ENCODE results near the gene VPS72. TPM values are rescaled to one million over a fixed set of nuclear protein-coding genes. Genes with fewer than 3 reads are reported as not detected.
"Not testable (repeated sequence)": the region's sequence is repeated elsewhere in the genome, so short reads cannot be mapped to it uniquely, and the experiment has no call there.

VPS72 gene
- total RNA-seq, 2 donors from 2014 or later: 27.4 to 33.2 TPM

GRCh38 chr1:151198254-151199127, 8.5 kb upstream of the VPS72 start, which contains the start of gene PIP5K1A:
PIP5K1A (plus strand) TSS chr1:151198552; CDS start chr1:151198997, 445 bp downstream.
- Mint-ChIP-seq H3K4me1 (peaks cover 31% of the 10 kb centered on the region), H3K27me3 (no peaks in the 10 kb centered on the region), H3K27ac (peak within 1 kb of the TSS; percentile 100), H3K36me3 (ENCODE audit: low read depth) (peaks cover 6% of the 10 kb centered on the region), H3K4me3 (peak within 1 kb of the TSS; percentile 100)
- H3K9me3 ChIP-seq (ENCODE audit: control insufficient read depth, low read length, poor library complexity, severe bottlenecking): no peaks in the 10 kb centered on the region
- ATAC-seq: peak; percentile 97
- peak; percentile 97 to 99 (median 97) for DNase-seq

- Mint-ChIP-seq H3K4me1 (peaks cover 31% of the 10 kb centered on the region), H3K4me3 (peak overlapping the region; percentile 100), H3K27me3 (no peaks in the 10 kb centered on the region), H3K27ac (peak overlapping the region; percentile 100), H3K36me3 (ENCODE audit: low read depth) (peaks cover 6% of the 10 kb centered on the region)
- no peak for ATAC-seq
- DNase-seq: no peak
- no peaks in the 10 kb centered on the region for H3K9me3 ChIP-seq (ENCODE audit: control insufficient read depth, low read length, poor library complexity, severe bottlenecking)
These were observed 7.9 kb upstream of the VPS72 start for GRCh38 chr1:151197863-151198253.

GRCh38 chr1:151196292-151196800, 6.3 kb upstream of the VPS72 start:
- H3K9me3 ChIP-seq (ENCODE audit: control insufficient read depth, low read length, poor library complexity, severe bottlenecking): no peaks in the 10 kb centered on the region
- H3K4me3 Mint-ChIP-seq: no peak overlapping the region
- ATAC-seq: peak; percentile 27
- peaks cover 28% of the 10 kb centered on the region for H3K4me1 Mint-ChIP-seq
- H3K27me3 Mint-ChIP-seq: no peaks in the 10 kb centered on the region
- DNase-seq: peak in 2 of 3 donors; percentile 15 to 35
- peaks cover 6% of the 10 kb centered on the region for H3K36me3 Mint-ChIP-seq (ENCODE audit: low read depth)
- peak overlapping the region; percentile 32 for H3K27ac Mint-ChIP-seq

- not testable (repeated sequence) for H3K4me3 Mint-ChIP-seq; ATAC-seq; H3K36me3 Mint-ChIP-seq (ENCODE audit: low read depth); H3K9me3 ChIP-seq (ENCODE audit: control insufficient read depth, low read length, poor library complexity, severe bottlenecking); H3K27ac Mint-ChIP-seq; H3K27me3 Mint-ChIP-seq; DNase-seq
- peaks cover 31% of the 10 kb centered on the region for H3K4me1 Mint-ChIP-seq
These were observed 5.0 kb upstream of the VPS72 start for GRCh38 chr1:151194894-151195594.

GRCh38 chr1:151193856-151194255, 3.9 kb upstream of the VPS72 start:
- no peak overlapping the region for H3K4me3 Mint-ChIP-seq
- peaks cover 8% of the 10 kb centered on the region for H3K36me3 Mint-ChIP-seq (ENCODE audit: low read depth)
- ATAC-seq (no peak), DNase-seq (no peak)
- H3K9me3 ChIP-seq (ENCODE audit: control insufficient read depth, low read length, poor library complexity, severe bottlenecking): no peaks in the 10 kb centered on the region
- H3K4me1 Mint-ChIP-seq: peaks cover 28% of the 10 kb centered on the region
- H3K27ac Mint-ChIP-seq: no peak overlapping the region
- no peaks in the 10 kb centered on the region for H3K27me3 Mint-ChIP-seq

DNA sequence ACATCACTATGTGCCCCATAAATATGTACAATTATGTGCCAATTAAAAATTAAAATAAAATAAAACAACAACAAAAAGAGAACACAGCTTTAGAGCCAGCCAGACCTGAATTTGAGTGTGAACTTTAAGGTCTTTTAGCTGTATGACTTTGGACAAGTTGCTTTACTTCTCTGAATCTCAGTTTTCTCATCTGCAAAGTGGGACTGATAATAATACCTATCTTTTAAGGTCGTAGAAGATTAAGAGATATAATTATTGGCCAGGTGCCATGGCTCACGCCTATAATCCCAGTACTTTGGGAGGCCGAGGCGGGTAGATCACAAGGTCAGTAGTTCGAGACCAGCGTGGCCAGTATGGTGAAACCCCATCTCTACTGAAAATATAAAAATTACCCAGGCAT, 3.3 kb upstream of the VPS72 start:
- Mint-ChIP-seq H3K36me3 (ENCODE audit: low read depth) (peaks cover 5% of the 10 kb centered on the region), H3K4me1 (peaks cover 29% of the 10 kb centered on the region), H3K27ac (no peak overlapping the region), H3K4me3 (no peak overlapping the region), H3K27me3 (no peaks in the 10 kb centered on the region)
- ATAC-seq (no peak), DNase-seq (no peak)
- H3K9me3 ChIP-seq (ENCODE audit: control insufficient read depth, low read length, poor library complexity, severe bottlenecking): no peaks in the 10 kb centered on the region

DNA sequence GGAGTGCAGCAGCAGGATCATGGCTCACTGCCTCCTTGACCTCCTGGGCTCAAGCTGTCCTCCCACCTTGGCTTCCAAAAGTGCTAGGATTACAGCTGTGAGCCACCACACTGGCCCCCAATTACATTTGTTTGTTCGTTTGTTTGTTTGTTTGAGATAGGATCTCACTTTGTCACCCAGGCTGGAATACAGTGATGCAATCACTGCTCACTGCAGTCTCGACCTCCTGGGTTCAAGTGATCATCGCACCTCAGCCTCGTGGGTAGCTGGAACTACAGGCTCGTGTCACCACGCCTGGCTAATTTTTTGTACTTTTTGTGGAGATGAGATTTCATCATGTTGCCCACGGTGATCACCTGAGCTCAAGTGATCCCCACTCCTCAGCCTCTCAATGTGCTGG, 2.0 kb upstream of the VPS72 start:
- no peaks in the 10 kb centered on the region for H3K9me3 ChIP-seq (ENCODE audit: control insufficient read depth, low read length, poor library complexity, severe bottlenecking)
- H3K27me3 Mint-ChIP-seq: no peaks in the 10 kb centered on the region
- peaks cover 26% of the 10 kb centered on the region for H3K4me1 Mint-ChIP-seq
- peak overlapping the region; percentile 52 for H3K4me3 Mint-ChIP-seq
- no peak overlapping the region for H3K27ac Mint-ChIP-seq
- peaks cover 4% of the 10 kb centered on the region for H3K36me3 Mint-ChIP-seq (ENCODE audit: low read depth)
- DNase-seq (no peak), ATAC-seq (no peak)

GRCh38 chr1:151188667-151189066, 1.3 kb downstream of the VPS72 start:
- H3K27ac Mint-ChIP-seq: peak overlapping the region; percentile 100
- peak overlapping the region; percentile 100 for H3K4me3 Mint-ChIP-seq
- H3K4me1 Mint-ChIP-seq: peaks cover 26% of the 10 kb centered on the region
- not testable (repeated sequence) for DNase-seq; H3K9me3 ChIP-seq (ENCODE audit: control insufficient read depth, low read length, poor library complexity, severe bottlenecking); H3K27me3 Mint-ChIP-seq; H3K36me3 Mint-ChIP-seq (ENCODE audit: low read depth); ATAC-seq

DNA sequence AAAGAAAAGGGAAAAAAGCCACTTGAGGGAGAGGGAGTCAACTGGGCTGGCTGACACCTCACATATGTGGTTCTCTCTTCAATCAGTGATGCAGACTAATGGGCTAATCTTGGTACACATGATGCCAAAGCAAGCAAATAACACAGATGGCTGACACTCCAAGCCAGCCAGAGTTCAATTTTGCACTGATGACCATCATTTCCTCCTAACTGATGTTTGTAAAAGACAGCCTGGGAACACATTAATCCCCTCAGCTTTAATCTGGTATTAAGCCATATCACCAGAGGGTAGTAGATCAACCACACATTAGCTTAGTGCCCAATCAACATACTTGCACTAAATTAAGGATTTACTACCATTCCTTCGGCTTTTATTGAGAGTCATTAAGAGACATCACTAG, 2.8 kb downstream of the VPS72 start:
- peaks cover 32% of the 10 kb centered on the region for H3K4me1 Mint-ChIP-seq
- H3K27ac Mint-ChIP-seq: no peak overlapping the region
- H3K4me3 Mint-ChIP-seq: no peak overlapping the region
- ATAC-seq (no peak), DNase-seq (no peak)
- no peaks in the 10 kb centered on the region for H3K27me3 Mint-ChIP-seq
- H3K9me3 ChIP-seq (ENCODE audit: control insufficient read depth, low read length, poor library complexity, severe bottlenecking): no peaks in the 10 kb centered on the region
- peaks cover 15% of the 10 kb centered on the region for H3K36me3 Mint-ChIP-seq (ENCODE audit: low read depth)

- Mint-ChIP-seq H3K27ac (no peak overlapping the region), H3K36me3 (ENCODE audit: low read depth) (peaks cover 24% of the 10 kb centered on the region), H3K4me3 (no peak overlapping the region)
These were observed 5.8 kb downstream of the VPS72 start for GRCh38 chr1:151184211-151184610.

GRCh38 chr1:151176514-151177045, 13.4 kb downstream of the VPS72 start:
- ATAC-seq: no peak
- Mint-ChIP-seq H3K4me3 (no peak overlapping the region), H3K36me3 (ENCODE audit: low read depth) (peaks cover 24% of the 10 kb centered on the region)

More at GRCh38 chr1:151184211-151184610, 5.8 kb downstream of the VPS72 start:
- Mint-ChIP-seq H3K4me1 (peaks cover 24% of the 10 kb centered on the region), H3K27me3 (no peaks in the 10 kb centered on the region)
- DNase-seq (no peak), ATAC-seq (no peak)
- no peaks in the 10 kb centered on the region for H3K9me3 ChIP-seq (ENCODE audit: control insufficient read depth, low read length, poor library complexity, severe bottlenecking)

DNA sequence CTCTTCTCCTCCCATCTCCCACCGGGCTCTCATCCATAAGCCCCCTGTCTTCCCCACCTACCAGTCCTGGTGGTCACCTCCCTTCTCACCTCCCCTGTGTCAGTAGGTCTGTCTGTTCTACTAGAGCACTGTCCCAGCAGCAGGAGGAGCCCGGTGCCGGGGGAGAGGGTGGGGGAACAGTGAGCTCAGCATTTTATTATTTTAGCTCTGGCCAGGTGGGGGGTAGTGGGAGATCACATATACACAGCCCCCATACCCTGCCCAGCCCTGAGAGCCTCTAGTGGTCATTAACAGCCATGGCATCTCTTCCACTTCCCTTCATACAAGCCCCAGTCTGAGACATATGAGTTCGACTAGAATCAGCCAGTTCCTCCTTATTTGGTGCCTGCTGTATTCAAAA, 14.1 kb downstream of the VPS72 start, which contains the start of gene TMOD4:
Gene TMOD4, minus strand, starts transcription at position 119 of the 400 bp plus-strand sequence. CDS start 1,106 bp downstream, outside the sequence.
- H3K27me3 Mint-ChIP-seq: no peaks in the 10 kb centered on the region
- peaks cover 8% of the 10 kb centered on the region for H3K4me1 Mint-ChIP-seq
- H3K9me3 ChIP-seq (ENCODE audit: control insufficient read depth, low read length, poor library complexity, severe bottlenecking): no peaks in the 10 kb centered on the region
- no peak for DNase-seq
- ATAC-seq: peak; percentile 68
- no peak within 1 kb of the TSS for H3K4me3 Mint-ChIP-seq
- peak within 1 kb of the TSS; percentile 88 for H3K27ac Mint-ChIP-seq
- peaks cover 19% of the 10 kb centered on the region for H3K36me3 Mint-ChIP-seq (ENCODE audit: low read depth)

More at GRCh38 chr1:151176514-151177045, 13.4 kb downstream of the VPS72 start:
- Mint-ChIP-seq H3K27ac (peak overlapping the region; percentile 88), H3K27me3 (no peaks in the 10 kb centered on the region), H3K4me1 (peaks cover 10% of the 10 kb centered on the region)
- H3K9me3 ChIP-seq (ENCODE audit: control insufficient read depth, low read length, poor library complexity, severe bottlenecking): no peaks in the 10 kb centered on the region
- DNase-seq: no peak

All from T-helper 17 cell (primary cell).